Prostate gland (tissue), 2 donors: ENCODE measurements around the gene DCP1A.

Source experiments
- POLR2A ChIP-seq: fragments of 450-650 bp; IDR thresholded peaks from one replicate; pipeline ENCODE4 v1.6.1; 2016; ENCODE audit warnings: antibody characterized with exemption, mild to moderate bottlenecking
- POLR2AphosphoS5 ChIP-seq: sonication (generic); formaldehyde crosslinking; IDR thresholded peaks from one replicate; pipeline ENCODE4 v1.6.1; 2017; ENCODE audit warnings: antibody characterized with exemption
- TF ChIP-seq, protein P1 (sequence below), 4 experiments: fragments of 200-600 bp in 2 of 4; fragments of 450-650 bp in 2 of 4; sonication (generic) in 2 of 4; IDR thresholded peaks; 1 replicate in 3 of 4; 2 replicates in 1 of 4; pipeline ENCODE4 v1.5.1; 2016 to 2019; ENCODE audit warnings: antibody characterized with exemption in 4 of 4, mild to moderate bottlenecking in 2 of 4, moderate library complexity in 2 of 4

GRCh38 chr3:53242155-53242554, 105.2 kb downstream of the DCP1A start:
- TF ChIP-seq, protein P1, sequence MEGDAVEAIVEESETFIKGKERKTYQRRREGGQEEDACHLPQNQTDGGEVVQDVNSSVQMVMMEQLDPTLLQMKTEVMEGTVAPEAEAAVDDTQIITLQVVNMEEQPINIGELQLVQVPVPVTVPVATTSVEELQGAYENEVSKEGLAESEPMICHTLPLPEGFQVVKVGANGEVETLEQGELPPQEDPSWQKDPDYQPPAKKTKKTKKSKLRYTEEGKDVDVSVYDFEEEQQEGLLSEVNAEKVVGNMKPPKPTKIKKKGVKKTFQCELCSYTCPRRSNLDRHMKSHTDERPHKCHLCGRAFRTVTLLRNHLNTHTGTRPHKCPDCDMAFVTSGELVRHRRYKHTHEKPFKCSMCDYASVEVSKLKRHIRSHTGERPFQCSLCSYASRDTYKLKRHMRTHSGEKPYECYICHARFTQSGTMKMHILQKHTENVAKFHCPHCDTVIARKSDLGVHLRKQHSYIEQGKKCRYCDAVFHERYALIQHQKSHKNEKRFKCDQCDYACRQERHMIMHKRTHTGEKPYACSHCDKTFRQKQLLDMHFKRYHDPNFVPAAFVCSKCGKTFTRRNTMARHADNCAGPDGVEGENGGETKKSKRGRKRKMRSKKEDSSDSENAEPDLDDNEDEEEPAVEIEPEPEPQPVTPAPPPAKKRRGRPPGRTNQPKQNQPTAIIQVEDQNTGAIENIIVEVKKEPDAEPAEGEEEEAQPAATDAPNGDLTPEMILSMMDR (IDR thresholded peaks at IDR 0.05) = no peak
- TF ChIP-seq POLR2AphosphoS5 (no peak), POLR2A (no peak)
